ENCODE measurements around the gene GABRB3.
A peak's percentile ranks its signal among the peaks of the same experiment; 100 is the strongest.

GABRB3 gene

GRCh38 chr15:26631894-26632293, 141.0 kb downstream of the GABRB3 start:
- DNase-seq, result no peak
- peaks cover 7% of the 10 kb centered on the region; the same call in 1 of the 2 replicates for H3K4me1 ChIP-seq
- no peaks in the 10 kb centered on the region for H3K9me3 ChIP-seq
- TF ChIP-seq, protein P1, sequence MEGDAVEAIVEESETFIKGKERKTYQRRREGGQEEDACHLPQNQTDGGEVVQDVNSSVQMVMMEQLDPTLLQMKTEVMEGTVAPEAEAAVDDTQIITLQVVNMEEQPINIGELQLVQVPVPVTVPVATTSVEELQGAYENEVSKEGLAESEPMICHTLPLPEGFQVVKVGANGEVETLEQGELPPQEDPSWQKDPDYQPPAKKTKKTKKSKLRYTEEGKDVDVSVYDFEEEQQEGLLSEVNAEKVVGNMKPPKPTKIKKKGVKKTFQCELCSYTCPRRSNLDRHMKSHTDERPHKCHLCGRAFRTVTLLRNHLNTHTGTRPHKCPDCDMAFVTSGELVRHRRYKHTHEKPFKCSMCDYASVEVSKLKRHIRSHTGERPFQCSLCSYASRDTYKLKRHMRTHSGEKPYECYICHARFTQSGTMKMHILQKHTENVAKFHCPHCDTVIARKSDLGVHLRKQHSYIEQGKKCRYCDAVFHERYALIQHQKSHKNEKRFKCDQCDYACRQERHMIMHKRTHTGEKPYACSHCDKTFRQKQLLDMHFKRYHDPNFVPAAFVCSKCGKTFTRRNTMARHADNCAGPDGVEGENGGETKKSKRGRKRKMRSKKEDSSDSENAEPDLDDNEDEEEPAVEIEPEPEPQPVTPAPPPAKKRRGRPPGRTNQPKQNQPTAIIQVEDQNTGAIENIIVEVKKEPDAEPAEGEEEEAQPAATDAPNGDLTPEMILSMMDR (IDR thresholded peaks at IDR 0.05; ENCODE audit: low read depth, low read length), result no peak
- H3K36me3 ChIP-seq, result no peaks in the 10 kb centered on the region
- H3K4me3 ChIP-seq (ENCODE audit: low read depth, low read length), result no peak overlapping the region
- H3K27me3 ChIP-seq, result no peaks in the 10 kb centered on the region

- Histone ChIP-seq H3K4me1 (peaks cover 3% of the 10 kb centered on the region; the same call in 1 of the 2 replicates), H3K27me3 (no peaks in the 10 kb centered on the region), H3K36me3 (no peaks in the 10 kb centered on the region), H3K9me3 (no peaks in the 10 kb centered on the region), H3K4me3 (ENCODE audit: low read depth, low read length) (no peak overlapping the region)
- TF ChIP-seq, protein P1 (IDR thresholded peaks at IDR 0.05; ENCODE audit: low read depth, low read length), result no peak
- no peak for DNase-seq
These were observed 142.0 kb downstream of the GABRB3 start for GRCh38 chr15:26630857-26631256.

DNA sequence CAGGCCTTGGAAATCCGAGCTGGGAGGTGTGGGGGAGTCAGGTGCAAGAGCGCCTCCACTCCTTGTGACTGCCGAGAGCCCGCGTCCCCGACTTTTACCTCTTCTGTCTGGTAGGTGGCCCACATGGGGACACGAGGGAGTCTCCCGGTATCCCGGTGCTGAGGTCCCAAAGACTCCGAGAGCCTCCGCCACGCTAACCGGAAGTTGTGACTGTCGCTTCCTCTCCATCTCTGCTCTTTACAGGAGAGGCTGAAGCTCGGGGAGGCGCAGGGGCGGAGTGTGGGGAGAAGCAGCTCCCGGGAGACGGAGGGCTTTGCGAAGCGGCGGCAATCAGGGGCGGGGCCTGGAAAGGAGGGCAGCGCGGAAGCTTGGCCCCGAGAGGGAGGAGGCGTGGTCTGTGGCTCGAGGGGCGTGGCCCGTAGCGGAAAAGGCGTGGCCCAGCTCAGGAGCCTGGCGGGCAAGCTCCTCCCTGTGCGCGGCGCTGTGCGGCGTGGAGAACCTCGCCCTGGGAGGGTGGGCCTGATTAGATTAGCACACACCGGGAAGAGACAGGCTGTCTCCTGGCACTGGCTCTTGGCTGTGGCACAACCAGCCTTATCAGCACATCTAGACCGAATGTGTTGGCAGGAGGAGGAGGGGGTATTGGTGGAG, 143.9 kb downstream of the GABRB3 start:
- H3K4me3 ChIP-seq (ENCODE audit: low read depth, low read length), result no peak overlapping the region
- DNase-seq, result peak; percentile 13

DNA sequence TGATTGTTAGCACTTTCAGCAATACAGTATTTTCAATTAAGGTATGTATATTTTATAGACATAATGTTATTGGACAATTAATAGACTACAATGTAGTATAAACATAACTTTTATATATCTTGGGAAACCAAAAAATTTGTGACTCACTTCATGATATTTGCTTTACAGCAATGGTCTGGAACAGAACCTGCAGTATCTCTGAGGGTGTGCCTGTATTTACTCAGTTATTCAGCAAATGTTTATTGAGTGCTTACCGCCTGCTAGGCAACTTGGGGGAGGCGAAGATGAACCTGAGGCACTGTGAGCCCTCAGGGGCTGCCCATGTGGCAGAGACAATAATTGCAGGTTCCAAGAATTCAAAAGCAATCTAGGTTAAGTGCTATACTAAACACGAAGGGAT, 144.8 kb downstream of the GABRB3 start:
- Histone ChIP-seq H3K36me3 (no peaks in the 10 kb centered on the region), H3K4me1 (no peaks in the 10 kb centered on the region), H3K4me3 (ENCODE audit: low read depth, low read length) (no peak overlapping the region), H3K27me3 (no peaks in the 10 kb centered on the region), H3K9me3 (no peaks in the 10 kb centered on the region)
- DNase-seq, result no peak
- TF ChIP-seq, protein P1 (IDR thresholded peaks at IDR 0.05; ENCODE audit: low read depth, low read length), result no peak

More for the DNA sequence above, 143.9 kb downstream of the GABRB3 start:
- H3K9me3 ChIP-seq, result no peaks in the 10 kb centered on the region
- TF ChIP-seq, protein P1 (IDR thresholded peaks at IDR 0.05; ENCODE audit: low read depth, low read length), result no peak
- no peaks in the 10 kb centered on the region for H3K4me1 ChIP-seq
- no peaks in the 10 kb centered on the region for H3K27me3 ChIP-seq
- no peaks in the 10 kb centered on the region for H3K36me3 ChIP-seq

GRCh38 chr15:26624128-26624527, 148.7 kb downstream of the GABRB3 start:
- H3K9me3 ChIP-seq, result no peaks in the 10 kb centered on the region
- no peaks in the 10 kb centered on the region for H3K27me3 ChIP-seq
- no peak overlapping the region for H3K4me3 ChIP-seq (ENCODE audit: low read depth, low read length)
- H3K4me1 ChIP-seq, result no peaks in the 10 kb centered on the region
- TF ChIP-seq, protein P1 (IDR thresholded peaks at IDR 0.05; ENCODE audit: low read depth, low read length), result no peak
- H3K36me3 ChIP-seq, result no peaks in the 10 kb centered on the region
- no peak for DNase-seq

GRCh38 chr15:26623071-26623470, 149.8 kb downstream of the GABRB3 start:
- Histone ChIP-seq H3K4me1 (no peaks in the 10 kb centered on the region), H3K9me3 (no peaks in the 10 kb centered on the region), H3K4me3 (ENCODE audit: low read depth, low read length) (no peak overlapping the region), H3K27me3 (no peaks in the 10 kb centered on the region), H3K36me3 (no peaks in the 10 kb centered on the region)
- DNase-seq, result no peak
- TF ChIP-seq, protein P1 (IDR thresholded peaks at IDR 0.05; ENCODE audit: low read depth, low read length), result no peak

Measured in BE2C (cell line).